HG03064 (cell line): ENCODE measurements around the gene PLEKHG4.

Source experiments
- ATAC-seq: cut with Tn5 transposase; IDR thresholded peaks from one replicate; pipeline ENCODE4 v1.9.1; 2021; ENCODE audit warnings: low read depth; ENCODE audit not compliant: unreplicated experiment

PLEKHG4 gene

GRCh38 chr16:67283826-67284555 lies 4.7 kb downstream of the PLEKHG4 start:
- no peak for ATAC-seq

GRCh38 chr16:67284699-67285646 lies 5.6 kb downstream of the PLEKHG4 start:
- ATAC-seq: no peak

- no peak for ATAC-seq
Measured at GRCh38 chr16:67286441-67287235, 7.3 kb downstream of the PLEKHG4 start.

- no peak for ATAC-seq
Measured at GRCh38 chr16:67287960-67288359, 8.6 kb downstream of the PLEKHG4 start.

GRCh38 chr16:67291461-67291860 lies 12.1 kb downstream of the PLEKHG4 start:
- ATAC-seq: no peak

GRCh38 chr16:67294171-67294757 lies 14.9 kb downstream of the PLEKHG4 start:
- no peak for ATAC-seq

GRCh38 chr16:67294938-67295361 lies 15.6 kb downstream of the PLEKHG4 start:
- ATAC-seq: no peak

- ATAC-seq: no peak
Measured at GRCh38 chr16:67296420-67296819, 17.1 kb downstream of the PLEKHG4 start.

- ATAC-seq: no peak
Measured at GRCh38 chr16:67298277-67298676, 18.9 kb downstream of the PLEKHG4 start.

GRCh38 chr16:67299269-67299668 lies 19.9 kb downstream of the PLEKHG4 start:
- ATAC-seq: no peak

GRCh38 chr16:67301080-67301782 lies 21.9 kb downstream of the PLEKHG4 start:
- ATAC-seq: no peak

GRCh38 chr16:67302076-67302475 lies 22.7 kb downstream of the PLEKHG4 start:
- ATAC-seq: no peak

GRCh38 chr16:67302970-67303369 lies 23.6 kb downstream of the PLEKHG4 start:
- no peak for ATAC-seq

- no peak for ATAC-seq
Measured at GRCh38 chr16:67304020-67304419, 24.7 kb downstream of the PLEKHG4 start.

GRCh38 chr16:67305216-67306071 lies 26.1 kb downstream of the PLEKHG4 start:
- no peak for ATAC-seq

GRCh38 chr16:67310561-67310960 lies 31.2 kb downstream of the PLEKHG4 start:
- ATAC-seq: no peak

- ATAC-seq: peak; percentile 69
Measured at GRCh38 chr16:67311607-67312488, 32.5 kb downstream of the PLEKHG4 start.

- no peak for ATAC-seq
Measured at GRCh38 chr16:67312719-67313118, 33.4 kb downstream of the PLEKHG4 start.
